Ishikawa (cell line): Measurements from ENCODE around the gene NT5M.

Experiments
- CEBPB ChIP-seq: IDR thresholded peaks from 2 replicates; pipeline ENCODE4 v1.6.1; 2012
- EP300 ChIP-seq: IDR thresholded peaks from 2 replicates; pipeline ENCODE4 v1.6.1; 2012; ENCODE audit warnings: borderline replicate concordance
- MAX ChIP-seq: IDR thresholded peaks from 2 replicates; pipeline ENCODE4 v1.6.1; 2012
- RAD21 ChIP-seq: IDR thresholded peaks from 2 replicates; pipeline ENCODE4 v1.6.1; 2012; ENCODE audit warnings: low read depth
- REST ChIP-seq: IDR thresholded peaks from 2 replicates; pipeline ENCODE4 v1.6.1; 2012; ENCODE audit warnings: low read depth, mild to moderate bottlenecking
- TAF1 ChIP-seq: IDR thresholded peaks from 2 replicates; pipeline ENCODE4 v1.6.1; 2012; ENCODE audit warnings: low read depth, mild to moderate bottlenecking
- USF1 ChIP-seq: IDR thresholded peaks from 2 replicates; pipeline ENCODE4 v1.6.1; 2012
- YY1 ChIP-seq: IDR thresholded peaks from 2 replicates; pipeline ENCODE4 v1.6.1; 2012; ENCODE audit warnings: low read depth

- TF ChIP-seq RAD21 (no peak), CEBPB (no peak), MAX (no peak), USF1 (no peak), YY1 (no peak), EP300 (no peak), TAF1 (no peak), REST (no peak)
These were observed 81.1 kb downstream of the NT5M start for GRCh38 chr17:17384291-17384615.
